Keratinocyte (primary cell): ENCODE data around the gene DHTKD1. TPM values are rescaled to one million over a fixed set of nuclear protein-coding genes. Genes with fewer than 3 reads are reported as not detected.
"Not testable (repeated sequence)": the region's sequence is repeated elsewhere in the genome, so short reads cannot be mapped to it uniquely, and the experiment has no call there.

Source experiments
- DNase-seq: peaks from one replicate; pipeline ENCODE4 v3.0.0-alpha.2; 2011; ENCODE audit warnings: low read depth, missing footprints, low spot score
- FAIRE-seq: peaks from 2 replicates; lab custom pipeline; 2011; peaks lifted over from hg19 to GRCh38; lab: Jason Lieb, UNC
- H2AFZ ChIP-seq: 2 replicates; pipeline ENCODE4 v1.6.0; 2012; ENCODE audit warnings: low read length, control low read depth, inconsistent platforms; ENCODE audit not compliant: control insufficient read depth
- H3K27ac ChIP-seq: 2 replicates; pipeline ENCODE4 v1.5.1; 2011; ENCODE audit warnings: low read length; ENCODE audit not compliant: control insufficient read depth, insufficient read depth
- H3K27me3 ChIP-seq: 3 replicates; pipeline ENCODE4 v1.6.0; 2011; ENCODE audit warnings: low read length; ENCODE audit not compliant: control insufficient read depth, insufficient read depth; ENCODE audit errors: extremely low read depth
- H3K36me3 ChIP-seq, 2 experiments: 2 replicates in 1 of 2; 3 replicates in 1 of 2; pipeline ENCODE4 v1.5.1; 2011; ENCODE audit warnings: low read length in 2 of 2, mild to moderate bottlenecking in 1 of 2; ENCODE audit not compliant: control insufficient read depth in 2 of 2, insufficient read depth in 2 of 2; ENCODE audit errors: extremely low read depth in 1 of 2
- H3K4me1 ChIP-seq: 3 replicates; pipeline ENCODE4 v1.5.1; 2011; ENCODE audit warnings: low read length; ENCODE audit not compliant: control insufficient read depth, insufficient read depth; ENCODE audit errors: extremely low read depth
- H3K4me2 ChIP-seq: 3 replicates; pipeline ENCODE4 v1.6.0; 2011; ENCODE audit warnings: low read depth, low read length; ENCODE audit not compliant: control insufficient read depth, insufficient read depth; ENCODE audit errors: extremely low read depth
- H3K4me3 ChIP-seq, 3 experiments: fragments of 200-600 bp in 1 of 3; sonication (generic) in 1 of 3; 2 replicates in 2 of 3; 3 replicates in 1 of 3; pipeline ENCODE4 v1.5.1; 2011 to 2016; ENCODE audit warnings: low read length in 3 of 3, mild to moderate bottlenecking in 3 of 3, control low read depth in 2 of 3, inconsistent platforms in 1 of 3, low read depth in 1 of 3, mixed read lengths in 1 of 3, mixed run types in 1 of 3, moderate library complexity in 1 of 3; ENCODE audit not compliant: control insufficient read depth in 2 of 3, insufficient read depth in 2 of 3; ENCODE audit errors: extremely low read depth in 1 of 3
- H3K79me2 ChIP-seq: 2 replicates; pipeline ENCODE4 v1.6.0; 2012; ENCODE audit warnings: low read length; ENCODE audit not compliant: control insufficient read depth, insufficient read depth
- H3K9ac ChIP-seq: 3 replicates; pipeline ENCODE4 v1.6.0; 2011; ENCODE audit warnings: low read length; ENCODE audit not compliant: control insufficient read depth, insufficient read depth; ENCODE audit errors: extremely low read depth
- H3K9me1 ChIP-seq: 3 replicates; pipeline ENCODE4 v1.6.0; 2011; ENCODE audit warnings: low read length; ENCODE audit not compliant: control insufficient read depth, insufficient read depth; ENCODE audit errors: extremely low read depth
- H3K9me3 ChIP-seq: 2 replicates; pipeline ENCODE4 v1.5.1; 2012; ENCODE audit warnings: low read depth, low read length; ENCODE audit not compliant: control insufficient read depth
- H4K20me1 ChIP-seq: 3 replicates; pipeline ENCODE4 v1.6.0; 2011; ENCODE audit warnings: low read length; ENCODE audit not compliant: control insufficient read depth, insufficient read depth; ENCODE audit errors: extremely low read depth
- CTCF ChIP-seq, 3 experiments: IDR thresholded peaks in 1 of 3; conservative IDR thresholded peaks in 1 of 3; optimal IDR thresholded peaks in 1 of 3; 2 replicates in 2 of 3; 3 replicates in 1 of 3; pipeline versions ENCODE3 to v1.5.1; 2011; ENCODE audit warnings: low read length in 3 of 3, mild to moderate bottlenecking in 3 of 3, moderate library complexity in 2 of 3, control low read depth in 1 of 3, inconsistent platforms in 1 of 3; ENCODE audit not compliant: insufficient read depth in 2 of 3; ENCODE audit errors: extremely low read depth in 1 of 3
- EZH2 ChIP-seq: IDR thresholded peaks from one replicate; pipeline ENCODE4 v1.6.1; 2012; ENCODE audit warnings: inconsistent platforms, mild to moderate bottlenecking, low read length, moderate library complexity
- dilution Hi-C: fragments of 300-500 bp; cut with MboI; formaldehyde crosslinking; loops from one replicate; pipeline ENCODE4 v1.7.0; 2020; ENCODE audit warnings: low sequenced_read_pairs; ENCODE audit not compliant: extremely low pct_ligation_motif_present
- polyA plus RNA-seq, 5 experiments: library from polyadenylated mRNA; depleted of rRNA in 3 of 5; stranded (reverse) in 3 of 5; stranded (forward) in 1 of 5; unstranded in 1 of 5; fragments of >200 nt; gene quantifications; 1 replicate in 1 of 5; 2 replicates in 3 of 5; 3 replicates in 1 of 5; pipeline versions ENCODE4 v1.2.1 to v1.2.3, GENCODE V29; 2011 to 2012; ENCODE audit warnings: missing spikeins in 2 of 5, low read depth in 1 of 5, low replicate concordance in 1 of 5

DHTKD1 gene
- polyA plus RNA-seq, 1 donor (not counting 4 experiments of a cell fraction or from before 2014, with no cell fraction given), result 12.8 TPM

GRCh38 chr10:12165036-12165435 is 96.3 kb downstream of the DHTKD1 start:
- FAIRE-seq, result no peak
- Histone ChIP-seq H3K9me1 (no peaks in the 10 kb centered on the region), H3K9ac (no peak overlapping the region), H3K79me2 (no peaks in the 10 kb centered on the region), H4K20me1 (peaks cover 2% of the 10 kb centered on the region), H3K27ac (no peak overlapping the region), H3K4me3 (no peak overlapping the region), H3K4me2 (no peak overlapping the region), H3K9me3 (no peaks in the 10 kb centered on the region), H3K4me1 (no peaks in the 10 kb centered on the region), H3K36me3 (peaks cover 6 to 10% of the 10 kb centered on the region in 2 experiments), H2AFZ (no peak overlapping the region), H3K27me3 (no peaks in the 10 kb centered on the region)
- dilution Hi-C loops, result no loop called here
- TF ChIP-seq CTCF (optimal IDR thresholded peaks at IDR 0.05 in 1 of 3, IDR thresholded peaks at IDR 0.05 in 1 of 3, conservative IDR thresholded peaks at IDR 0.05 in 1 of 3; ENCODE audit: extremely low read depth in 1 of 3, insufficient read depth in 2 of 3, low read length in 3 of 3) (no peak), EZH2 (no peak)
- no peak for DNase-seq

GRCh38 chr10:12165999-12166775 is 97.4 kb downstream of the DHTKD1 start:
- no peaks in the 10 kb centered on the region for H3K9me3 ChIP-seq
- dilution Hi-C loops, result no loop called here

GRCh38 chr10:12171512-12171911 is 102.8 kb downstream of the DHTKD1 start:
- H3K36me3 ChIP-seq, result peaks cover 16 to 17% of the 10 kb centered on the region in 2 experiments
- H3K9me3 ChIP-seq, DNase-seq, dilution Hi-C loops, H3K4me3 ChIP-seq, H3K4me2 ChIP-seq, H3K9me1 ChIP-seq, H3K9ac ChIP-seq, H3K27me3 ChIP-seq, H3K79me2 ChIP-seq, H3K27ac ChIP-seq, H3K4me1 ChIP-seq, H4K20me1 ChIP-seq, H2AFZ ChIP-seq, FAIRE-seq: not testable (repeated sequence)

More at GRCh38 chr10:12165999-12166775, 97.4 kb downstream of the DHTKD1 start:
- H3K9ac ChIP-seq, result no peak overlapping the region
- no peak overlapping the region for H3K27ac ChIP-seq
- H3K4me1 ChIP-seq, result no peaks in the 10 kb centered on the region
- no peaks in the 10 kb centered on the region for H3K27me3 ChIP-seq
- no peak for TF ChIP-seq EZH2
- no peak for TF ChIP-seq CTCF (optimal IDR thresholded peaks at IDR 0.05 in 1 of 3, IDR thresholded peaks at IDR 0.05 in 1 of 3, conservative IDR thresholded peaks at IDR 0.05 in 1 of 3; ENCODE audit: extremely low read depth in 1 of 3, insufficient read depth in 2 of 3, low read length in 3 of 3)
- no peaks in the 10 kb centered on the region for H3K79me2 ChIP-seq
- no peak overlapping the region for H2AFZ ChIP-seq
- H3K9me1 ChIP-seq, result no peaks in the 10 kb centered on the region
- FAIRE-seq, result no peak
- peaks cover 2% of the 10 kb centered on the region for H4K20me1 ChIP-seq
- DNase-seq, result no peak
- no peak overlapping the region for H3K4me2 ChIP-seq
- peaks cover 12 to 15% of the 10 kb centered on the region in 2 experiments for H3K36me3 ChIP-seq
- no peak overlapping the region for H3K4me3 ChIP-seq
